Gastroesophageal sphincter (tissue), 4 donors: ENCODE results near the gene VWA8. TPM values are rescaled to one million over a fixed set of nuclear protein-coding genes. Genes with fewer than 3 reads are reported as not detected.
A peak's percentile ranks its signal among the peaks of the same experiment; 100 is the strongest.
"Not testable (repeated sequence)": the region's sequence is repeated elsewhere in the genome, so short reads cannot be mapped to it uniquely, and the experiment has no call there.

Experiments
- ATAC-seq: fragments of 150-250 bp; one replicate; pipeline ENCODE4 v1.9.1; 2016; ENCODE audit warnings: mild to moderate bottlenecking, moderate library complexity
- H3K27ac ChIP-seq, 4 donors: fragments of 200-600 bp; sonication (generic) in 3 of 4; 1 replicate in 3 of 4; 2 replicates in 1 of 4; pipeline ENCODE4 v1.5.1; 2016 to 2019
- H3K27me3 ChIP-seq: fragments of 200-600 bp; sonication (generic); one replicate; pipeline ENCODE4 v1.5.1; 2019
- H3K36me3 ChIP-seq, 2 donors: fragments of 200-600 bp; sonication (generic); one replicate each; pipeline ENCODE4 v1.5.1; 2019; ENCODE audit warnings: control low read depth in 1 of 2
- H3K4me1 ChIP-seq, 3 donors: fragments of 200-600 bp; sonication (generic); 1 replicate in 2 of 3; 2 replicates in 1 of 3; pipeline ENCODE4 v1.5.1; 2016 to 2019; ENCODE audit warnings: control low read depth in 2 of 3
- H3K4me3 ChIP-seq, 2 donors: fragments of 200-600 bp; sonication (generic); one replicate each; pipeline ENCODE4 v1.5.1; 2019; ENCODE audit warnings: mild to moderate bottlenecking in 1 of 2, moderate library complexity in 1 of 2
- H3K9me3 ChIP-seq, 3 donors: fragments of 200-600 bp; sonication (generic); one replicate each; pipeline ENCODE4 v1.5.1; 2017 to 2019; ENCODE audit warnings: control low read depth in 2 of 3
- CTCF ChIP-seq, 4 experiments: fragments of 200-600 bp in 2 of 4; fragments of 450-650 bp in 2 of 4; sonication (generic) in 1 of 4; IDR thresholded peaks; one replicate each; pipeline ENCODE4 v1.5.1; 2017 to 2019; ENCODE audit warnings: antibody characterized with exemption in 4 of 4, mild to moderate bottlenecking in 2 of 4, moderate library complexity in 2 of 4
- EP300 ChIP-seq: sonication (generic); formaldehyde crosslinking; IDR thresholded peaks from one replicate; pipeline ENCODE4 v1.6.1; 2017; ENCODE audit warnings: antibody characterized with exemption, mild to moderate bottlenecking
- POLR2A ChIP-seq, 2 donors: fragments of 450-650 bp; IDR thresholded peaks; one replicate each; pipeline ENCODE4 v1.6.1; 2017; ENCODE audit warnings: antibody characterized with exemption in 2 of 2, mild to moderate bottlenecking in 2 of 2, moderate library complexity in 1 of 2
- POLR2AphosphoS5 ChIP-seq: sonication (generic); formaldehyde crosslinking; IDR thresholded peaks from one replicate; pipeline ENCODE4 v1.6.1; 2017; ENCODE audit warnings: antibody characterized with exemption
- WGBS, 2 donors: methylation state at CpG; one replicate each; pipeline ENCODE4 v1.1.5; 2018; ENCODE audit warnings: low coverage in 1 of 2; 5-methylcytosine and 5-hydroxymethylcytosine counted together
- total RNA-seq, 4 donors: library from RNA; depleted of rRNA; stranded (reverse); fragments of >200 nt; gene quantifications; one replicate each; pipeline ENCODE4 v1.1.0, GENCODE V29; 2016

VWA8 gene
- total RNA-seq, 4 donors from 2014 or later = 20.3 to 34.7 (median 23.9) TPM

DNA sequence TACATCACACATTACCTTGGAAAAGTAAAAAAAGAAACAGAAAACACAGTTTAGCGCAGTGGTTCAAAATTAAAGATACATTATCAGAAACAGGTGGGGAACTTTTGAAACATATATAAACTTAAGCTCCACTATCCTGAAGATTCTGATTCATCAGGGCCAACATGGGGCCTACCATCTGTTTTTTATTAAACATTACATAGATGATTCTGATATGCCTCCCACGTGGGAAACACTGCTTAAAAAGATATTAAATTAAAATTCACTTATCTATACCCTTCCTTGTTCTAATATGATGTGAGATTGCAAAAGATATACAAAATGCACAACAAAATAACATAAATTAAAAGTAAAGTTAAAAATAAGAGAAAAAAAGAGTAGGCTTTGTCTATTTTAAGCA lies 125.0 kb downstream of the VWA8 start:
- TF ChIP-seq EP300 (no peak), POLR2A (IDR thresholded peaks at IDR 0.05) (no peak), POLR2AphosphoS5 (no peak), CTCF (IDR thresholded peaks at IDR 0.05) (no peak)
- Histone ChIP-seq H3K4me3 (no peak overlapping the region), H3K27me3 (no peaks in the 10 kb centered on the region), H3K9me3 (no peaks in the 10 kb centered on the region), H3K4me1 (no peaks in the 10 kb centered on the region), H3K27ac (no peak overlapping the region), H3K36me3 (peaks cover 0 to 21% of the 10 kb centered on the region in 2 donors)
- no peak for ATAC-seq
- whole genome bisulfite sequencing, 2 donors = 89 to 100% methylated on average over 2 of the region's 2 CpGs

- 97 to 100% methylated on average over 3 of the region's 3 CpGs for WGBS, 2 donors
- ATAC-seq = not testable (repeated sequence)
Measured at GRCh38 chr13:41834697-41835096, 126.2 kb downstream of the VWA8 start.

DNA sequence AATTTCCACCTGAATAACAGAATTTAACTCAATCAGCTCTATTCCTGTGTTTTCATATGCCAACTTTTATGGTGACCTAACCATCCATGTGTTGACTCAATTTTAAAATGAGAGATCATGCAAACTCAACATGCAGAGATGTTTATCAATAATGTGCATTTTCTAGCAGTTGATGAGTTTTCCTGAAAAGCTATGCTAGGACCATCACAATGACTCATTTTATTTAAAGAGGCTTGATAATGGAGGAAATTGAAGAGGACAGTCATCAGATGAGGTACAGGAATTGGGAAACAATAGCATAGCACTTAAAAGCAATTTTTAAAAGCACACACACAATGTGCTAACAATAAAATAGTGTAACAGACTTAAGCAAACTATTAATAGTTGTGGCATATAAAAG lies 127.1 kb downstream of the VWA8 start:
- no peak overlapping the region for H3K4me3 ChIP-seq
- no peaks in the 10 kb centered on the region for H3K27me3 ChIP-seq
- no peak for ATAC-seq
- H3K4me1 ChIP-seq = no peaks in the 10 kb centered on the region
- TF ChIP-seq POLR2AphosphoS5 (no peak), EP300 (no peak), POLR2A (IDR thresholded peaks at IDR 0.05) (no peak), CTCF (IDR thresholded peaks at IDR 0.05) (no peak)
- H3K36me3 ChIP-seq = peaks cover 0 to 16% of the 10 kb centered on the region in 2 donors
- no peak overlapping the region for H3K27ac ChIP-seq
- no peaks in the 10 kb centered on the region for H3K9me3 ChIP-seq

More at GRCh38 chr13:41834697-41835096, 126.2 kb downstream of the VWA8 start:
- not testable (repeated sequence) for H3K4me1 ChIP-seq, H3K27ac ChIP-seq, H3K27me3 ChIP-seq, H3K4me3 ChIP-seq, H3K9me3 ChIP-seq
- peaks cover 0 to 17% of the 10 kb centered on the region in 2 donors for H3K36me3 ChIP-seq

- ATAC-seq = no peak
- H3K27ac ChIP-seq = no peak overlapping the region
- 89 to 93% methylated on average over 3 to 7 of the region's 7 CpGs for WGBS, 2 donors
- no peak for TF ChIP-seq CTCF (IDR thresholded peaks at IDR 0.05)
- no peak for TF ChIP-seq EP300
- no peak for TF ChIP-seq POLR2A (IDR thresholded peaks at IDR 0.05)
- TF ChIP-seq POLR2AphosphoS5 = no peak
- H3K4me3 ChIP-seq = no peak overlapping the region
- no peaks in the 10 kb centered on the region for H3K9me3 ChIP-seq
- no peaks in the 10 kb centered on the region for H3K27me3 ChIP-seq
- peaks cover 0 to 4% (median 2%) of the 10 kb centered on the region in 3 donors for H3K4me1 ChIP-seq
- peaks cover 0 to 16% of the 10 kb centered on the region in 2 donors for H3K36me3 ChIP-seq
Measured at GRCh38 chr13:41833201-41833600, 127.7 kb downstream of the VWA8 start.

GRCh38 chr13:41827507-41828213 lies 133.2 kb downstream of the VWA8 start:
- Histone ChIP-seq H3K27me3 (no peaks in the 10 kb centered on the region), H3K4me1 (peaks cover 5 to 23% (median 9%) of the 10 kb centered on the region in 3 donors), H3K27ac (peak overlapping the region; percentile 39 to 62 (median 58)), H3K4me3 (no peak overlapping the region), H3K36me3 (peaks cover 0 to 9% of the 10 kb centered on the region in 2 donors), H3K9me3 (no peaks in the 10 kb centered on the region)
- no peak for TF ChIP-seq POLR2A (IDR thresholded peaks at IDR 0.05)
- no peak for TF ChIP-seq EP300
- TF ChIP-seq POLR2AphosphoS5 = peak; percentile 93
- ATAC-seq = peak; percentile 84
- 16 to 28% methylated on average over 5 of the region's 5 CpGs for WGBS, 2 donors

DNA sequence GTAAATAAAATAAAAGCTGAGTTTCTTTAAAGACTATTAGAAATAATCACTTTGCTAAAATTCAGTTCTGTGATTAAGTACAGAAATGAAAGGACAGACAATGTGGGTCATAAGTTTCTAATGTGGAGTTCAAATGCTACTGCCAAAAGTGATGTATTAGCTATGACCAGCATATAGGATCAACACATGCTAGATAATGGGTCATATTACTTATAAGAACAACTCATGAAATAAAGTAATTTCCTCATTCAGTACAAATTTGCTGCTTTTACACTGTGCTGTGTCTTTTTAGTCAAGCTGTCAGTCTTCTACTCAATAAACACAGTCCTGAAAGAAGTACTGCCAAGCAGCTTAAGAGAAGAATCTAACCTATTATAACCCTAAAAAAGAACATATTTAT lies 135.2 kb downstream of the VWA8 start:
- no peaks in the 10 kb centered on the region for H3K27me3 ChIP-seq
- peaks cover 5 to 29% (median 9%) of the 10 kb centered on the region in 3 donors for H3K4me1 ChIP-seq
- H3K4me3 ChIP-seq = no peak overlapping the region
- H3K27ac ChIP-seq = no peak overlapping the region
- TF ChIP-seq POLR2AphosphoS5 (no peak), CTCF (IDR thresholded peaks at IDR 0.05) (no peak)
- no peaks in the 10 kb centered on the region for H3K9me3 ChIP-seq
- no peaks in the 10 kb centered on the region for H3K36me3 ChIP-seq
- no peak for ATAC-seq
